HepG2 (cell line): ENCODE data around the gene SYCP2L. TPM values are rescaled to one million over a fixed set of nuclear protein-coding genes. Genes with fewer than 3 reads are reported as not detected.

Experiments used
- ATF7 ChIP-seq, 2 experiments: fragments of 450-650 bp in 1 of 2; sonication (generic) in 1 of 2; formaldehyde crosslinking in 1 of 2; IDR thresholded peaks; 2 replicates each; pipeline versions ENCODE4 v1.4.0 to v1.6.1; 2016 to 2020; ENCODE audit warnings: antibody characterized with exemption in 1 of 2, mild to moderate bottlenecking in 1 of 2, missing genetic modification reagents in 1 of 2
- EHMT2 ChIP-seq: fragments of 200-600 bp; sonication (generic); IDR thresholded peaks from 2 replicates; pipeline ENCODE4 v1.7.0; 2017; ENCODE audit warnings: antibody characterized with exemption, low read depth, low read length, borderline replicate concordance
- IKZF1 ChIP-seq: fragments of 450-650 bp; IDR thresholded peaks from 2 replicates; pipeline ENCODE4 v1.7.1; 2016
- IRF2 ChIP-seq: IDR thresholded peaks from 2 replicates; pipeline ENCODE4 v1.6.1; 2018; ENCODE audit warnings: missing genetic modification reagents, missing compliant biosample characterization
- KDM3A ChIP-seq: IDR thresholded peaks from 2 replicates; pipeline ENCODE4 v1.6.1; 2018; ENCODE audit warnings: low read depth, missing compliant biosample characterization
- MAZ ChIP-seq, 2 experiments: sonication (generic) in 1 of 2; formaldehyde crosslinking in 1 of 2; IDR thresholded peaks; 2 replicates each; pipeline versions ENCODE4 v1.5.0 to v1.6.1; 2012 to 2020; ENCODE audit warnings: low read depth in 2 of 2, mild to moderate bottlenecking in 2 of 2, borderline replicate concordance in 1 of 2, improper control_type of control experiment in 1 of 2, low read length in 1 of 2, missing genetic modification reagents in 1 of 2, moderate library complexity in 1 of 2
- MIER3 ChIP-seq: IDR thresholded peaks from 2 replicates; pipeline ENCODE4 v1.6.1; 2016; ENCODE audit warnings: missing compliant biosample characterization, borderline replicate concordance
- RXRA ChIP-seq: sonication (generic); formaldehyde crosslinking; IDR thresholded peaks from 2 replicates; pipeline ENCODE4 v1.5.1; 2020; ENCODE audit warnings: missing genetic modification reagents
- SKI ChIP-seq: fragments of 450-650 bp; IDR thresholded peaks from one replicate; pipeline ENCODE4 v1.6.1; 2018; ENCODE audit warnings: mild to moderate bottlenecking; ENCODE audit not compliant: partially characterized antibody
- SP140L ChIP-seq: sonication (generic); formaldehyde crosslinking; IDR thresholded peaks from 2 replicates; pipeline ENCODE4 v1.4.0; 2020; ENCODE audit warnings: missing genetic modification reagents, borderline replicate concordance
- XRCC5 ChIP-seq: fragments of 200-400 bp; formaldehyde crosslinking; optimal IDR thresholded peaks from 2 replicates; pipeline ENCODE3; 2017; ENCODE audit warnings: mild to moderate bottlenecking, low read length
- ZBTB21 ChIP-seq: sonication (generic); formaldehyde crosslinking; IDR thresholded peaks from 2 replicates; pipeline ENCODE4 v1.4.0; 2020; ENCODE audit warnings: missing genetic modification reagents
- ZBTB25 ChIP-seq: IDR thresholded peaks from 2 replicates; pipeline ENCODE4 v1.6.1; 2018; ENCODE audit warnings: missing genetic modification reagents
- ZBTB33 ChIP-seq: sonication (generic); formaldehyde crosslinking; IDR thresholded peaks from 2 replicates; pipeline ENCODE4 v1.4.0; 2020; ENCODE audit warnings: missing genetic modification reagents
- ZBTB38 ChIP-seq: sonication (generic); formaldehyde crosslinking; IDR thresholded peaks from 2 replicates; pipeline ENCODE4 v1.5.1; 2020; ENCODE audit warnings: mild to moderate bottlenecking, missing genetic modification reagents
- ZGPAT ChIP-seq: IDR thresholded peaks from 2 replicates; pipeline ENCODE4 v1.6.1; 2016; ENCODE audit warnings: mild to moderate bottlenecking
- ZIK1 ChIP-seq: sonication (generic); formaldehyde crosslinking; IDR thresholded peaks from 2 replicates; pipeline ENCODE4 v1.5.0; 2020; ENCODE audit warnings: mild to moderate bottlenecking, low read depth, missing genetic modification reagents, borderline replicate concordance
- ZMYM2 ChIP-seq: sonication (generic); formaldehyde crosslinking; IDR thresholded peaks from 2 replicates; pipeline ENCODE4 v1.8.0; 2022; ENCODE audit warnings: mild to moderate bottlenecking, missing genetic modification reagents
- ZNF12 ChIP-seq: sonication (generic); formaldehyde crosslinking; IDR thresholded peaks from 2 replicates; pipeline ENCODE4 v1.5.0; 2020; ENCODE audit warnings: missing genetic modification reagents
- ZNF333 ChIP-seq: sonication (generic); formaldehyde crosslinking; IDR thresholded peaks from 2 replicates; pipeline ENCODE4 v1.4.0; 2020; ENCODE audit warnings: mild to moderate bottlenecking, missing genetic modification reagents, borderline replicate concordance
- ZNF414 ChIP-seq: sonication (generic); formaldehyde crosslinking; IDR thresholded peaks from 2 replicates; pipeline ENCODE4 v1.5.0; 2020; ENCODE audit warnings: missing genetic modification reagents
- ZNF451 ChIP-seq: sonication (generic); formaldehyde crosslinking; IDR thresholded peaks from 2 replicates; pipeline ENCODE4 v1.5.0; 2020; ENCODE audit warnings: mild to moderate bottlenecking, missing genetic modification reagents
- ZNF737 ChIP-seq: sonication (generic); formaldehyde crosslinking; IDR thresholded peaks from 2 replicates; pipeline ENCODE4 v1.5.0; 2020; ENCODE audit warnings: missing genetic modification reagents, mild to moderate bottlenecking, borderline replicate concordance
- ZSCAN29 ChIP-seq: sonication (generic); formaldehyde crosslinking; conservative IDR thresholded peaks from 2 replicates; pipeline ENCODE4 v1.4.0; 2020; ENCODE audit warnings: mild to moderate bottlenecking, missing genetic modification reagents
- polyA plus RNA-seq, 8 experiments: library from polyadenylated mRNA; depleted of rRNA in 3 of 8; stranded (reverse) in 7 of 8; unstranded in 1 of 8; fragments of >200 nt; fragmentation: Illumina TruSeq in 4 of 8; extraction: Trizol in 4 of 8; gene quantifications; 2 replicates each; pipeline versions ENCODE4 v1.2.1 to v1.2.3, GENCODE V29; 2011 to 2016; ENCODE audit warnings: low read depth in 4 of 8, missing spikeins in 1 of 8, mixed read lengths in 1 of 8; ENCODE audit not compliant: insufficient read depth in 1 of 8
- total RNA-seq, 5 experiments: library from RNA; depleted of rRNA; stranded (reverse); fragments of >200 nt; fragmentation: Illumina TruSeq; extraction: Trizol; gene quantifications; 2 replicates each; pipeline ENCODE4 v1.2.3, GENCODE V29; 2016; ENCODE audit warnings: low read depth in 1 of 5

Gene SYCP2L
- total and polyA plus RNA-seq, 2 of the 13 experiments (the other 11 are each of a cell fraction or from before 2014, with no cell fraction given): 0.22 to 0.54 TPM

GRCh38 chr6:10954590-10955010 is 67.7 kb downstream of the SYCP2L start (continued):
- TF ChIP-seq MAZ (IDR thresholded peaks at IDR 0.05; ENCODE audit: borderline replicate concordance, low read depth, low read length): 0 out of 2 replicates have a peak, but pooled peaks have one; percentile 22
- peak; percentile 81 for TF ChIP-seq MAZ (CRISPR knock-in tag; IDR thresholded peaks at IDR 0.05; ENCODE audit: low read depth)
- no peak; the same call in 1 of the 2 replicates for TF ChIP-seq ZNF737 (CRISPR knock-in tag)
- peak; percentile 64; the same call in 1 of the 2 replicates for TF ChIP-seq RXRA (CRISPR knock-in tag)
- TF ChIP-seq SKI: peak; percentile 45
- TF ChIP-seq MIER3 (CRISPR knock-in tag): peak; percentile 92
- TF ChIP-seq ZGPAT: peak; percentile 71
- no peak for TF ChIP-seq ZSCAN29 (CRISPR knock-in tag)
- peak; percentile 72; the same call in 1 of the 2 replicates for TF ChIP-seq ZBTB33 (CRISPR knock-in tag)
- TF ChIP-seq IRF2: peak; percentile 81; the same call in 1 of the 2 replicates
- TF ChIP-seq IKZF1: no peak
- TF ChIP-seq ATF7 (IDR thresholded peaks at IDR 0.05): peak; percentile 55
- peak; percentile 80 for TF ChIP-seq ATF7 (CRISPR knock-in tag; IDR thresholded peaks at IDR 0.05)
- peak; percentile 69; the same call in 1 of the 2 replicates for TF ChIP-seq ZNF12 (CRISPR knock-in tag)
- TF ChIP-seq SP140L (CRISPR knock-in tag): peak; percentile 28; the same call in 1 of the 2 replicates
- TF ChIP-seq ZBTB21 (CRISPR knock-in tag): peak; percentile 84
- peak; percentile 84 for TF ChIP-seq ZMYM2
- 0 out of 2 replicates have a peak, but pooled peaks have one; percentile 44 for TF ChIP-seq ZNF451 (CRISPR knock-in tag)
- peak; percentile 91 for TF ChIP-seq ZBTB38 (CRISPR knock-in tag)
- TF ChIP-seq KDM3A: peak; percentile 81; the same call in 1 of the 2 replicates
- peak; percentile 42; the same call in 1 of the 2 replicates for TF ChIP-seq ZBTB25
- peak; percentile 86; the same call in 1 of the 2 replicates for TF ChIP-seq ZNF414 (CRISPR knock-in tag)
- TF ChIP-seq XRCC5: peak; percentile 95
- no peak; the same call in 1 of the 2 replicates for TF ChIP-seq EHMT2
- TF ChIP-seq ZNF333: no peak
- no peak for TF ChIP-seq ZIK1 (CRISPR knock-in tag)
